HEK293 (cell line): ENCODE data around the gene ABCA1.

Source experiments
- CTCF ChIA-PET: fragments of 350-600 bp; formaldehyde crosslinking; extraction: SDS; loops from one replicate; lab custom pipeline; 2021; ENCODE audit warnings: antibody characterized with exemption; lab: Yijun Ruan, JAX
- POLR2A ChIA-PET: fragments of 300-600 bp; formaldehyde crosslinking; extraction: SDS; loops from one replicate; lab custom pipeline; 2020; ENCODE audit warnings: antibody characterized with exemption, inconsistent platforms; lab: Yijun Ruan, JAX
- H3K27ac ChIP-seq: fragments of 200-500 bp; sonication (Bioruptor generic); 2 replicates; pipeline ENCODE4 v1.5.1; 2014; ENCODE audit warnings: low read depth, low read length, control low read depth, inconsistent platforms; ENCODE audit errors: extremely low read depth
- H3K36me3 ChIP-seq, 2 experiments: fragments of 200-500 bp in 1 of 2; sonication (Bioruptor generic) in 1 of 2; 1 replicate in 1 of 2; 2 replicates in 1 of 2; pipeline ENCODE4 v1.5.1; 2014 to 2017; ENCODE audit warnings: inconsistent platforms in 2 of 2, low read length in 2 of 2; ENCODE audit not compliant: control insufficient read depth in 2 of 2, insufficient read depth in 1 of 2
- H3K4me1 ChIP-seq: fragments of 200-500 bp; sonication (Bioruptor generic); 2 replicates; pipeline ENCODE4 v1.5.1; 2014; ENCODE audit warnings: mild to moderate bottlenecking, low read length, inconsistent platforms; ENCODE audit not compliant: control insufficient read depth, insufficient read depth
- H3K4me3 ChIP-seq: 2 replicates; pipeline ENCODE4 v1.5.1; 2011; ENCODE audit warnings: low read depth, mild to moderate bottlenecking, control low read depth, low read length, moderate library complexity
- H3K9me3 ChIP-seq: fragments of 200-500 bp; sonication (Bioruptor generic); 2 replicates; pipeline ENCODE4 v1.5.1; 2014; ENCODE audit warnings: low read depth, low read length, inconsistent platforms; ENCODE audit not compliant: control insufficient read depth, insufficient read depth
- ELK4 ChIP-seq: IDR thresholded peaks from 2 replicates; pipeline ENCODE4 v1.6.1; 2011; ENCODE audit warnings: mild to moderate bottlenecking, low read depth, low read length, borderline replicate concordance
- IKZF3 ChIP-seq: fragments of 450-650 bp; IDR thresholded peaks from 2 replicates; pipeline ENCODE4 v1.5.0; 2018; ENCODE audit warnings: missing biosample characterization, mild to moderate bottlenecking, missing genetic modification characterization, moderate library complexity
- PATZ1 ChIP-seq: fragments of 450-650 bp; formaldehyde crosslinking; IDR thresholded peaks from 2 replicates; pipeline ENCODE4 v1.5.1; 2016; ENCODE audit warnings: missing biosample characterization, missing genetic modification characterization
- PRDM10 ChIP-seq: fragments of 450-650 bp; formaldehyde crosslinking; IDR thresholded peaks from 2 replicates; pipeline ENCODE4 v1.5.1; 2016; ENCODE audit warnings: missing biosample characterization, missing genetic modification characterization
- SCRT2 ChIP-seq: fragments of 450-650 bp; formaldehyde crosslinking; IDR thresholded peaks from 2 replicates; pipeline ENCODE4 v1.5.1; 2016; ENCODE audit warnings: missing biosample characterization, missing genetic modification characterization
- WT1 ChIP-seq: fragments of 450-650 bp; formaldehyde crosslinking; IDR thresholded peaks from 2 replicates; pipeline ENCODE4 v1.5.1; 2016; ENCODE audit warnings: missing biosample characterization, missing genetic modification characterization
- ZBTB11 ChIP-seq: fragments of 450-650 bp; formaldehyde crosslinking; conservative IDR thresholded peaks from 2 replicates; pipeline ENCODE4 v1.5.1; 2016; ENCODE audit warnings: low read depth, missing biosample characterization, missing genetic modification characterization
- ZBTB48 ChIP-seq: fragments of 450-650 bp; formaldehyde crosslinking; IDR thresholded peaks from 2 replicates; pipeline ENCODE4 v1.5.1; 2016; ENCODE audit warnings: missing biosample characterization, missing genetic modification characterization
- ZNF114 ChIP-seq: fragments of 450-650 bp; formaldehyde crosslinking; IDR thresholded peaks from 2 replicates; pipeline ENCODE4 v1.5.0; 2017; ENCODE audit warnings: missing biosample characterization, missing genetic modification characterization
- ZNF140 ChIP-seq: fragments of 450-650 bp; formaldehyde crosslinking; IDR thresholded peaks from 2 replicates; pipeline ENCODE4 v1.5.1; 2016; ENCODE audit warnings: missing biosample characterization, missing genetic modification characterization
- ZNF202 ChIP-seq: fragments of 450-650 bp; formaldehyde crosslinking; IDR thresholded peaks from 2 replicates; pipeline ENCODE4 v1.5.1; 2016; ENCODE audit warnings: missing biosample characterization, missing genetic modification characterization, borderline replicate concordance
- ZNF394 ChIP-seq: fragments of 450-650 bp; formaldehyde crosslinking; IDR thresholded peaks from 2 replicates; pipeline ENCODE4 v1.5.1; 2016; ENCODE audit warnings: missing biosample characterization, missing genetic modification characterization, mild to moderate bottlenecking, moderate library complexity, borderline replicate concordance
- ZNF548 ChIP-seq: fragments of 450-650 bp; formaldehyde crosslinking; IDR thresholded peaks from 2 replicates; pipeline ENCODE4 v1.5.1; 2016; ENCODE audit warnings: missing biosample characterization, missing genetic modification characterization
- ZNF555 ChIP-seq: fragments of 450-650 bp; formaldehyde crosslinking; conservative IDR thresholded peaks from 2 replicates; pipeline ENCODE4 v1.5.1; 2017; ENCODE audit warnings: missing biosample characterization, mild to moderate bottlenecking, missing genetic modification characterization, inconsistent platforms
- ZNF585B ChIP-seq: fragments of 450-650 bp; formaldehyde crosslinking; IDR thresholded peaks from 2 replicates; pipeline ENCODE4 v1.5.1; 2016; ENCODE audit warnings: missing biosample characterization, missing genetic modification characterization
- ZNF600 ChIP-seq: fragments of 450-650 bp; formaldehyde crosslinking; IDR thresholded peaks from 2 replicates; pipeline ENCODE4 v1.5.1; 2016; ENCODE audit warnings: missing biosample characterization, missing genetic modification characterization
- ZNF623 ChIP-seq: fragments of 450-650 bp; formaldehyde crosslinking; IDR thresholded peaks from 2 replicates; pipeline ENCODE4 v1.5.1; 2016; ENCODE audit warnings: missing biosample characterization, missing genetic modification characterization
- ZNF670 ChIP-seq: fragments of 450-650 bp; formaldehyde crosslinking; IDR thresholded peaks from 2 replicates; pipeline ENCODE4 v1.5.1; 2016; ENCODE audit warnings: missing biosample characterization, missing genetic modification characterization, low read depth
- ZNF704 ChIP-seq: fragments of 450-650 bp; formaldehyde crosslinking; IDR thresholded peaks from 2 replicates; pipeline ENCODE4 v1.5.1; 2016; ENCODE audit warnings: missing biosample characterization, missing genetic modification characterization
- ZNF76 ChIP-seq: fragments of 450-650 bp; formaldehyde crosslinking; IDR thresholded peaks from 2 replicates; pipeline ENCODE4; 2016; ENCODE audit warnings: low read depth, missing biosample characterization, missing genetic modification characterization, borderline replicate concordance
- ZSCAN23 ChIP-seq: fragments of 450-650 bp; formaldehyde crosslinking; IDR thresholded peaks from 2 replicates; pipeline ENCODE4 v1.5.1; 2016; ENCODE audit warnings: missing biosample characterization, missing genetic modification characterization

Gene ABCA1

GRCh38 chr9:104746285-104746684 lies 181.7 kb downstream of the ABCA1 start:
- H3K27ac ChIP-seq: no peak overlapping the region
- no peaks in the 10 kb centered on the region for H3K4me1 ChIP-seq
- ChIA-PET POLR2A (no interaction called here), CTCF (interaction anchor here (0.6 to 2.2 kb wide), 3 partner anchors 63 to 1196 kb away, joined by 3 to 6 read pairs (median 3); no protein-coding TSS in a partner anchor)
- H3K36me3 ChIP-seq: peaks cover 0 to 4% of the 10 kb centered on the region in 2 experiments; a peak in 1 of 3 replicates
- no peaks in the 10 kb centered on the region for H3K9me3 ChIP-seq
- TF ChIP-seq ZSCAN23 (tag by site-specific recombination) (no peak), ZNF394 (tag by site-specific recombination) (no peak)
- H3K4me3 ChIP-seq: no peak overlapping the region

GRCh38 chr9:104745852-104746251 lies 182.1 kb downstream of the ABCA1 start:
- TF ChIP-seq ZNF555 (no peak), ZNF623 (tag by site-specific recombination) (no peak), ZNF114 (no peak), ZNF670 (tag by site-specific recombination) (no peak), ZBTB48 (tag by site-specific recombination) (no peak), WT1 (no peak), ZNF140 (tag by site-specific recombination) (no peak), PRDM10 (tag by site-specific recombination) (no peak), SCRT2 (no peak), ELK4 (no peak), ZNF704 (no peak), ZNF548 (no peak), ZBTB11 (tag by site-specific recombination) (no peak), IKZF3 (tag by site-specific recombination) (no peak), ZNF76 (tag by site-specific recombination) (no peak), PATZ1 (tag by site-specific recombination) (no peak), ZNF600 (tag by site-specific recombination) (no peak), ZNF585B (no peak), ZNF202 (tag by site-specific recombination) (no peak)

More at GRCh38 chr9:104745852-104746251, 182.1 kb downstream of the ABCA1 start:
- Histone ChIP-seq H3K4me3 (no peak overlapping the region), H3K27ac (no peak overlapping the region), H3K9me3 (no peaks in the 10 kb centered on the region), H3K4me1 (no peaks in the 10 kb centered on the region), H3K36me3 (peaks cover 0 to 3% of the 10 kb centered on the region in 2 experiments; a peak in 1 of 3 replicates)
- ChIA-PET CTCF (interaction anchor here (0.6 to 2.2 kb wide), 3 partner anchors 62 to 1195 kb away, joined by 3 to 6 read pairs (median 3); no protein-coding TSS in a partner anchor), POLR2A (no interaction called here)
